NCI-H82 treated with DMSO at 0.1 percent for 48 hours (cell line): ENCODE results near the gene TMPRSS11E.
"Not testable (repeated sequence)": the region's sequence is repeated elsewhere in the genome, so short reads cannot be mapped to it uniquely, and the experiment has no call there.

Source experiments
- DNase-seq: peaks from one replicate; lab custom pipeline; 2025; ENCODE audit not compliant: unreplicated experiment; lab: John Stamatoyannopoulos, UW

TMPRSS11E gene

DNA sequence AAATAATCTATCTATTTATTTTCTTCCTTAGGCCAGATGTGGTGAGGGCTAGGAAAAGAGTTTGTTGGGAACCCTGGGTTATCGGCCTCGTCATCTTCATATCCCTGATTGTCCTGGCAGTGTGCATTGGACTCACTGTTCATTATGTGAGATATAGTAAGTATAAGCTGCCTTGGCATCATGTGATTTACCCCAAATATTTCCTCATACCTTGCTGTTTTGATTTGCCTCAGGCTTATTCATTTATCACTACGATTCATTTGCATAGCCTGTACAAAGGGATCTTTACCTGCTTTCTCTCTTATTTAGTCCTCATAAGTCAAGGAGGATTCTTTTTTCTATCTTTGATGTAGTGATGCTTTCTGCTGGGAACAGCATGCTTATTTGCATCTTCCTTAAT, 14.5 kb downstream of the TMPRSS11E start:
- no peak for DNase-seq

GRCh38 chr4:68462691-68463090, 15.4 kb downstream of the TMPRSS11E start:
- no peak for DNase-seq

DNA sequence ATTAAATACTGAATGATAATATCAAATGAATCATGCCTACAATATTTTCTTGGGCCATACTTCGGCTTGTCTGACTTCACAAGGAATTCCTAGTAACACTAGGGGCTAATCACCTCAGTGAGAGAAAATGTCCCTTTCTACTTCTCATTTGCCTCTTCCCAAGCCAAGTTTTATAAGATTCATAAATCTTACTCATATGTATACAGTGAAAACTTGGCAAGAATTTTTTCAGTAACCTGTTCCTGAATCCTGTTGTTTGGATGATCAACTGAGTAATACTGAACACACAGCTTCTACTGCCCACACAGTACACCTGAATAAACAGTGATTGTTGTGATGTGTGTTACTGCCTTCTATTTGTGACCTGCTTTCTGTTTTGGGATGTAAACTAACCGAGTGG, 16.5 kb downstream of the TMPRSS11E start:
- DNase-seq = no peak

DNA sequence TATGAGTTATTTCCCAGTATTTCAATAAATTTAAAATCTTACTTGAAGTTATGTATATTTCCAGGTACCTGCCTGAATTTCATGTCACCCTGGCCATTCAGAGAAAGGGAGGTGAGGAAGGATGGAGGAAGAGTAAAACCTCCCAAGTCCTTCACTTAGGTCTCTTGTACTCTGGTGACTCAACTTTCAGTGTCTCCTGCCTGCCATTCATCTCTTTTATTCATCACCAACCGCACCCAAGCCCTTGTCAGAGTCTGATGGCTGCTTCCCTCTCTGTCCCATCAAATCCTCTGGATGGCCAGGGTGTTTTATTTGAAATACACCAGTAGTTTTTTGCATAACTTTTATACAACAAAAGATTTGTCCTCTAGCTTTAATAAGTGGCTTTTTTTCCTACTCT, 17.8 kb downstream of the TMPRSS11E start:
- no peak for DNase-seq

DNA sequence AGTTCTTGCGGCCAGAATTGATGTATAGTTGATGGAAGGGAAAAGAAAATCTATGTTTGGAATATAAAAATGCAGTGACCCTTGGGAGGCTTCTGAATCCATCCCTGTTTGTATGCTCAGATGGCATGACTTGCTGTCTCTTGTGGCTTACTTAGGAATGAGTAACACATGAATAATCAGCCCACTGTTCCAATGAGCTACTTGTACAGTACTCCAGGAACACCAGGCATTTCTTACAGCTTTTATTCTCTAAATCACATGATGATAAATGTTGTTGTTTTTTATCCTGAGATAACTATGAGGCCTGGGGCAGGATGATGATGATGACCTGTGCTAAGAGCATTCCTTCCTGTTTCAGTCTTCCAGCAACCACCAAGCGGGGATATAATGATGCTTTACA, 18.9 kb downstream of the TMPRSS11E start:
- DNase-seq = no peak

- no peak for DNase-seq
Observed at GRCh38 chr4:68466751-68467150, 19.5 kb downstream of the TMPRSS11E start.

DNA sequence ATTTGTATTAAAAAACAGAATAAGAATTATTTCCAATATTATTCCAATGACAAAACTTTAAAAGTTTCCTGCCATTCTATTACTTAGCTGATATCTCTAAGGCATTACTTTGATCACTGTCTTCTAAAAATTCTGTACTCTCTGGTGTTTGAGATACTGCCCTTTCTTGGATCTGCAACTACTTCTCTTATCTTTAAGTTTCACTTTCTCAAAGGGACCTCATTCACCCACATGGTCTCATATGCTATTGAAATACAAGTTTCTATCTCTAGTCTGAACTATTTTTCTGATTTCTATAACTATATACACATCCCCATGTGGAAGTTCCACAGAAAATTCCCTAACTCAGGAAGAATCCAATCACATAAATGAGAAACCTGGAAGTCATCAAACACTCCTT, 22.2 kb downstream of the TMPRSS11E start:
- DNase-seq = no peak

DNA sequence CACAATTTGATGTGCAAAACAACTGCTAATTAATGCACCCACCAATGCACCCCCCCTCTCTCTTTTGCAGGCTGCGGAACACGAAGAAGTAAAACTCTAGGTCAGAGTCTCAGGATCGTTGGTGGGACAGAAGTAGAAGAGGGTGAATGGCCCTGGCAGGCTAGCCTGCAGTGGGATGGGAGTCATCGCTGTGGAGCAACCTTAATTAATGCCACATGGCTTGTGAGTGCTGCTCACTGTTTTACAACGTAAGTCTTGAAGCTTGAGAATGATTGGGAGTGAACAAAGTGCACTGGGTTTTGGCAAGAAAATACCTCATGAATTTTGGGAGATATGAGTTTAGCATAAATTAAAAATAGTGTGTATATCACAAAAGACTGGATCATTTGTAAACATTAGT, 28.9 kb downstream of the TMPRSS11E start:
- DNase-seq = no peak

- DNase-seq = no peak
Observed at GRCh38 chr4:68489338-68489737, 42.1 kb downstream of the TMPRSS11E start.

GRCh38 chr4:68490826-68491457, 43.7 kb downstream of the TMPRSS11E start:
- DNase-seq = no peak

DNA sequence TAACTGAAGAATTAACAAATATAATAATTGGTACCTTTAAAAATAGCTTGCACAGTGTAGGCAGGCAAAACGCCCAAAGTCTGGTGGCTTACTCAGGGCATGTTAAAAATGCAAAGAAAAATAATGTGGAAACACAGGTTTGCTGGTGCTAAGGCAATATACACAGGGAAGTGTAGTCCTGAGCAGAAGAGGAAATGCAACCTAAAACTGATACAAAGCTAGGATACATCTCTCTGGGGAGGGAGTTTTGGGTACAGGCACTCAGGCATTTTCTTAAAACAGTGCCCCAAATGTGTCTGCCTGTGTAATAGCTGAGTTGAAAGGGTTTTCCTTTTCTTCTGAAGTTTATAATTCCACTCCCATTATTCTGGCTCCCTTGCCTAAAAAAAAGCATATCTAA, 47.4 kb downstream of the TMPRSS11E start:
- DNase-seq = no peak

DNA sequence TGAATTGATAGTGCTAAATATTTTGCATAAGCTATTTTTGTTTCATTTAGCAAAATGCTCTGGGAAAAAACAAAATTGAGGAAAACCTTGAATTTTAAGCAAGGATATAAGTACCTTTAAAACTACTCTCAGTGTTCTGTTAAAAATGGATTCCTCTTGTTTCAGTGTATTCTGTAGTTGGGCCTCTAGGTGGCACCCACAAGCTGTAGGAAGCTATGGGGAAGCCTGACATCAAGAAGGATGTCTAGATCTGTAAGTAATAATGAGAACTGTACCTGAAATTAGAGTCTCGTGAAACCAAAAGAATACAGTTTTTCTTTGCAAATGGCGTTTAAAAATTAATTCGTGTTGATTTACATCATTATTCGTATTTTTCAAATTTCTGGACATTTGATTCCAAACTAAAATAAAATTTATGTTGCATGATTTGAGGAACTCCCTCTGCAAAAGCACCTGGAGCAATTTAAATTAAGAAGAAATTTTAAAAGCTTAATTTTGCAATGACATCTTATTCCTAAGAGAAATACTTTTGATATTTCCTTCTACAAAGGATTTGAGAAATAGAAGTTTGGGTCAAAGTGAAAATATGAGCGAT, 51.2 kb downstream of the TMPRSS11E start:
- no peak for DNase-seq

DNA sequence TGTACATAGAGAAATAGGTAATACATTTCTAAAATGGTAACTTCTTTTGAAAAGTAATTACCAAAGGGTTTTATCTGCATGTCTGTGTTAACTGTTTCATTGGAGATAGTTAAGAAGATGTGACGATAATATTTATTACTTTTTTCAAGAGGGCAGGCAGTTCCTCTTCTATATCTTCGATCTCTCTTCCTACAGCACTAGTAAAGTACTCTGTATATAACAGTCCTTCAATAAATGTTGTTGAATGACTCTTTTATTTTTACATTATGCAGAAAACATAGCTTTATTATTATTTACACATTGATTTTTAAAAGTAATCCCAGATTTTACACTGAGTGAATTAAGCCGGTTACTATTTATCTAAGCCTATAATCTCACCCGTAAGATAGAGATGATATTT, 51.8 kb downstream of the TMPRSS11E start:
- DNase-seq = no peak

GRCh38 chr4:68503462-68503861, 56.2 kb downstream of the TMPRSS11E start:
- DNase-seq = not testable (repeated sequence)

DNA sequence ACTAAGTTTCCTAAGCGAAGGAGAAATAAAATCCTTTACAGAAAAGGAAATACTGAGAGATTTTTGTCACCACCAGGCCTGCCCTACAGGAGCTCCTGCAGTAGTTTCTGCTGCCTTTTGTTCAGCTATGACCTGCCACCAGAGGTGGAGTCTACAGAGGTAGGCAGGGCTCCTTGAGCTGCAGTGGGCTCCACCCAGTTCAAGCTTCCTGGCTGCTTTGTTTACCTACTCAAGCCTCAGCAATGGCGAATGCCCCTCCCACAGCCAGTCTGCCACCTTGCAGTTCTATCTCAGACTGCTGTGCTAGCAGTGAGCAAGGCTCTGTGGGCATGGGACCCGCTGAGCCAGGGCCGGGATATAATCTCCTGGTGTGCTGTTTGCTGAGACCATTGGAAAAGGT, 57.6 kb downstream of the TMPRSS11E start:
- not testable (repeated sequence) for DNase-seq

GRCh38 chr4:68505452-68505851, 58.2 kb downstream of the TMPRSS11E start:
- DNase-seq = not testable (repeated sequence)

- no peak for DNase-seq
Observed at GRCh38 chr4:68518889-68519288, 71.6 kb downstream of the TMPRSS11E start.

GRCh38 chr4:68520985-68521384, 73.7 kb downstream of the TMPRSS11E start:
- DNase-seq = no peak

DNA sequence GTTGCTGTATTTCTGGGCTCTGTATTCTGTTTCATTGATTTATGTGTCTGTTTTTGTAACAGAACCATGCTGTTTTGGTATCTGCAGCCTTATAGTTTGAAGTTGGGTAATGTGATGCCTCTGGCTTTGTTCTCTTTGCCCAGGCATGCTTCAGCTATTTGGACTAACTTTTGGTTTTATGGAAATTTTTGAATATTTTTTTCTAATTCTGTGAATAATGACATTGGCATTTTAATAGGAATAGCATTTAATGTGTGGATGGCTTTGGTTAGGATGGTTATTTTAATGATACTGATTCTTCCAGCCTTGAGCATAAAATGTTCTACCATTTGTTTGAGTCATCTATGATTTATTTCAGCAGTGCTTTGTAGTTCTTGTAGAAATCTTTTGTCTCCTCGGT, 75.0 kb downstream of the TMPRSS11E start:
- DNase-seq = not testable (repeated sequence)

DNA sequence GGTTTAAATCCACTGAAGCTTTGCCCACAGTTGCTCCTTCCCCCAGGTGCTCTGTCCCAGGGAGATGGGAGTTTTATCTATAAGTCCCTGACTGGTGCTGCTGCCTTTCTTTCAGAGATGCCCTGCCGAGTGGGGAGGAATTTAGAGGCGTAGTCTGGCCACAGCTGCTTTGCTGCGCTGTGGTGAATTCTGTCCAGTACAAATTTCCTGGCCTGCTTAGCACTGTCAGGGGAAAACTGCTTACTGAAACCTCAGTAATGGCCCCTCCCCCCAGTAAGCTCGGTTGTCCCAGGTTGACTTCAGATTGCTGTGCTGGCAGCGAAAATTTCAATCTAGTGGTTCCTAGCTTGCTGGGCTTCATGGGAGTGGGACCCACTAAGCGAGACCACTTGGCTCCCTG, 88.7 kb downstream of the TMPRSS11E start:
- DNase-seq = no peak

- no peak for DNase-seq
Observed at GRCh38 chr4:68536375-68536774, 89.1 kb downstream of the TMPRSS11E start.

- not testable (repeated sequence) for DNase-seq
Observed at GRCh38 chr4:68542742-68543141, 95.5 kb downstream of the TMPRSS11E start.
